SK-N-MC (cell line): Measurements from ENCODE around the gene VWCE.
A peak's percentile ranks its signal among the peaks of the same experiment; 100 is the strongest.
"Not testable (repeated sequence)": the region's sequence is repeated elsewhere in the genome, so short reads cannot be mapped to it uniquely, and the experiment has no call there.

Source experiments
- DNase-seq: peaks from one replicate; pipeline ENCODE4 v3.0.0-alpha.2; 2011; ENCODE audit warnings: low read depth, low spot score
- H3K27ac ChIP-seq: fragments of 200-600 bp; sonication (generic); 2 replicates; pipeline ENCODE4 v1.5.1; 2016; ENCODE audit warnings: mixed run types
- H3K36me3 ChIP-seq: fragments of 200-600 bp; sonication (generic); 2 replicates; pipeline ENCODE4 v1.6.1; 2017; ENCODE audit warnings: antibody characterized with exemption, low read length, mixed read lengths; ENCODE audit not compliant: insufficient read depth
- H3K4me3 ChIP-seq: fragments of 200-600 bp; sonication (generic); 2 replicates; pipeline ENCODE4 v1.5.1; 2016
- H3K9ac ChIP-seq: fragments of 200-600 bp; sonication (generic); 2 replicates; pipeline ENCODE4 v1.8.0; 2017; ENCODE audit warnings: mixed run types, mixed read lengths; ENCODE audit not compliant: insufficient read length
- H3K9me3 ChIP-seq: fragments of 200-600 bp; sonication (generic); 2 replicates; pipeline ENCODE4 v1.6.1; 2017; ENCODE audit warnings: low read depth, mild to moderate bottlenecking, antibody characterized with exemption, low read length, moderate library complexity, mixed read lengths
- EZH2 ChIP-seq: fragments of 200-600 bp; sonication (generic); IDR thresholded peaks from one replicate; pipeline ENCODE4 v1.6.1; 2017; ENCODE audit warnings: antibody characterized with exemption
- FOXP2 ChIP-seq: optimal IDR thresholded peaks from 2 replicates; pipeline ENCODE3; 2011; ENCODE audit warnings: mild to moderate bottlenecking, moderate library complexity; ENCODE audit not compliant: insufficient read depth; ENCODE audit errors: extremely low read length, control extremely low read depth
- POLR2AphosphoS5 ChIP-seq: IDR thresholded peaks from 2 replicates; pipeline ENCODE4 v1.6.1; 2012; ENCODE audit warnings: mild to moderate bottlenecking, low read depth, low read length, borderline replicate concordance

VWCE gene

DNA sequence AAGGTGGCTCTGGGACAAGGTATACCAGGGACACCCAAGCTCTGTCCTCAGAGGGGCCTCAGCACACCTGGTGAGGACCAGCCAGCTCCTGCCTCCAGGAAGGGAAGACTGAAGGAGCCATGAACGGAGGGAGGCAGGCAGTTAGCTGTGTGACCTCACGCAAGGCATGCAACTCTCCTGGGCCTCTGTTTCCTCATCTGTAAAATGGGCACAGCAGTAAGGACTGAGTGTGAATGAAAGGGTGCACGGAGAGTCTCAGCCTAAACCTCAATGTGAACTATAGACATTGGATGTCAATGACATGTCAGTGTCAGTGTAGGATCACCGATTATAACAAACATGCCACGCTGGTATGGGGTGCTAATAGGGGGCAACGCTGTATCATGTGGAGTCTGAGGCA is 35.8 kb downstream of the VWCE start:
- no peak overlapping the region for H3K9ac ChIP-seq
- no peaks in the 10 kb centered on the region for H3K9me3 ChIP-seq
- H3K4me3 ChIP-seq, result no peak overlapping the region
- DNase-seq, result no peak
- no peak for TF ChIP-seq FOXP2
- no peak for TF ChIP-seq EZH2
- TF ChIP-seq POLR2AphosphoS5, result no peak
- no peak overlapping the region for H3K27ac ChIP-seq
- no peaks in the 10 kb centered on the region for H3K36me3 ChIP-seq

DNA sequence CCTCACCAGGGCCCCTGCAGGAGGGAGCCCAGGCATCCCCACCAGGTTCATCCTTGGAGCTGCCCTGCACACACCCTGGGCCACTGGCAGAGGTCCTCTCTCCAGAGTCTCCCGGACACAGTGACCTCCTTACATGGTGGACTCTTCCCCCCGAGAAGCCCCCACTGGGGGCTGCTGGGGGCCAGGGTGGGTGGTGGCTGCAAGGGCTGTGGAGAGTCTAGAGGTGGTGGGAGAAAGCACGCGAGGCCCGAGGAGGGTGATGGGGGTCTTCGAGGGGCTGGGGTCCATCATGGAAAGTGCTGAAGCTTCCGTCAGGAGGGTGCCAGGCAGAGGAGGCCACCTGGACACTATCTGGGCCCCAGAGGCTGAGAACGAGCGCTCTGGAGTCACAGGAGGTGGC is 36.6 kb downstream of the VWCE start:
- Histone ChIP-seq H3K27ac (no peak overlapping the region), H3K9ac (no peak overlapping the region), H3K9me3 (no peaks in the 10 kb centered on the region), H3K36me3 (no peaks in the 10 kb centered on the region), H3K4me3 (no peak overlapping the region)
- no peak for DNase-seq
- TF ChIP-seq POLR2AphosphoS5, result no peak
- no peak for TF ChIP-seq EZH2
- TF ChIP-seq FOXP2, result no peak

DNA sequence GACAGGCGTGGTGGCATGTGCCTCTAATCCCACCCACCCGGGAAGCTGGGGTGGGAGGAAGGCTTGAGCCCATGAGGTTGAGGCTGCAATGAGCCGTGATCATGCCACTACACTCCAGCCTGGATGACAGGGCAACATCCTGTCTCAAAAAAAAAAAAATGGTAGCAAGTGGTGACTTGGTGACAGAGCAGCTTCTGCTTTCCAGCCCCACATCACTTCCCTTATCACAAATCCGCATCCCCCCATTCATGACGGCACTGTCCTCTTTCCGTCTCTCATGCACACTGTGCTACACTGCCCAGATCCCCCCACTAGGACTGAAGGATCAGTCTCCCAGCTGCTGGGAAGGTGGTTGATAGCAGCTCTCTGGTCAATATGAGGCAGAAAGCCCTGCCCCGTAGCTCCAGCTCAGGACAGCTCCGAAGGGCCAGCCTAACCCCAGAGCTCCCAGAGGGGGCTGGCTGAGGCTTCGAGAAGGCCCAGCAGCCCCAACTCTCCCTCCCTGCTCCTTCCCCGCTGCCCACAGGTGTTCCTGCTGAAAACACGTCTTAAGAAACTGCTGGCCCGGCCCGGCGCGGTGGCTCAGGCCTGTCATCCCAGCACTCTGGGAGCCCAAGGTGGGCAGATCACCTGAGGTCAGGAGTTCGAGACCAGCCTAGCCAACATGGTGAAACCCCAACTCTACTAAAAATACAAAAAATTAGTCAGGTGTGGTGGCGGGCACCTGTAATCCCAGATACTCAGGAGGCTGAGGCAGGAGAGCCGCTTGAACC is 38.2 kb downstream of the VWCE start:
- TF ChIP-seq POLR2AphosphoS5 (no peak), EZH2 (no peak), FOXP2 (no peak)
- Histone ChIP-seq H3K4me3 (no peak overlapping the region), H3K27ac (no peak overlapping the region), H3K9me3 (no peaks in the 10 kb centered on the region), H3K9ac (no peak overlapping the region), H3K36me3 (no peaks in the 10 kb centered on the region)
- no peak for DNase-seq

DNA sequence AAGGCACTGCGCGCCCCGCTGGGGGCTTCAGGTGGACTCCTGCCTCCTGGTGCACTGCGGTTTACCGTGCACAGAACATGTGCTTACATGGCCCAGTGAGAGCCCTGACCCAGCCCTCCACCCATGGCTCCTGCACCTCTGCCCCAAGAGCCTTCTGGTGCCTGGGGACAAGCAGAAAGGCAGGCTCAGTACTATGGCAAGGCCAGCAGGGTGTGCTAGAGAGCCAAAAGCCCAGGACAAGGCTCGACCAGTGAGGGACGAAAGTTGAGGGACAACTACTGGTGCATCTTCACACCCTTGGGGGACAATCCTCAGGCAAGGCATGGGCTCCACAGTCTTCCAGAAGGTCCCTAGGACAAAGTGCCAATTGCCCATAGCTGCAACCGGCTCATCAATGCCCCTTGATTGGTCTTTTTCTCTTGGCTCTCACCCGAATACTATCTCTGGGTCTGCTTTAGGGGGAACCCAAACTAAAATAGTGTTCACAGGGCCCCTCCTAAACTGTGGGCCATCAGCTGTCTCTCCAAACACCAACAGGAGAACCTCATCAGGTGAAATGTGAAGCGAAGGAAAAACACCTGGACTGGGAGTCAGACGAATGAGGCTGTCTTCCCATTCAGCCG is 40.6 kb downstream of the VWCE start:
- TF ChIP-seq POLR2AphosphoS5 (no peak), FOXP2 (no peak), EZH2 (no peak)

DNA sequence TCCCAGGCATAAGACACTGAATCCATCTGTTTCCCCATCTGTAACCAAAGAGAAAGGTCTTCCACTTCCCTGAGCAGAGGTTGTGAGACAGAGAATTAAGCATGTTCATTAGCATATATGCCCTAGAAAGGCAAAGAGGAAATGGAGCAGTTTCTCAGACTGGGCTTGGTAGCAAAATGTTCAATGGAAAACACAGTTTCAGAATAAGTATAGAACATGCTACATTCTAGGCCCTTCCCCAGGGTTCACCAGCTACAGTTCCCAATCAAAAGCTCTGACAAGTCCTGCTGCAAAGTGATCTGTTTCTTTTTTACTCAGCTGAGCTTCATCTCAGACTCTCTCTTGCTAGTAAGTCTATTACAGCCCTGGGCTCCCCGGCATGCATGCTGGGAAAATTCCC is 42.8 kb downstream of the VWCE start:
- H3K36me3 ChIP-seq, H3K9ac ChIP-seq, H3K27ac ChIP-seq, H3K4me3 ChIP-seq, DNase-seq, H3K9me3 ChIP-seq: not testable (repeated sequence)

More for the DNA sequence above, 40.6 kb downstream of the VWCE start:
- H3K4me3 ChIP-seq, result no peak overlapping the region
- H3K36me3 ChIP-seq, result no peaks in the 10 kb centered on the region
- no peak overlapping the region for H3K9ac ChIP-seq
- peak; percentile 3 for DNase-seq
- no peak overlapping the region for H3K27ac ChIP-seq
- H3K9me3 ChIP-seq, result no peaks in the 10 kb centered on the region

DNA sequence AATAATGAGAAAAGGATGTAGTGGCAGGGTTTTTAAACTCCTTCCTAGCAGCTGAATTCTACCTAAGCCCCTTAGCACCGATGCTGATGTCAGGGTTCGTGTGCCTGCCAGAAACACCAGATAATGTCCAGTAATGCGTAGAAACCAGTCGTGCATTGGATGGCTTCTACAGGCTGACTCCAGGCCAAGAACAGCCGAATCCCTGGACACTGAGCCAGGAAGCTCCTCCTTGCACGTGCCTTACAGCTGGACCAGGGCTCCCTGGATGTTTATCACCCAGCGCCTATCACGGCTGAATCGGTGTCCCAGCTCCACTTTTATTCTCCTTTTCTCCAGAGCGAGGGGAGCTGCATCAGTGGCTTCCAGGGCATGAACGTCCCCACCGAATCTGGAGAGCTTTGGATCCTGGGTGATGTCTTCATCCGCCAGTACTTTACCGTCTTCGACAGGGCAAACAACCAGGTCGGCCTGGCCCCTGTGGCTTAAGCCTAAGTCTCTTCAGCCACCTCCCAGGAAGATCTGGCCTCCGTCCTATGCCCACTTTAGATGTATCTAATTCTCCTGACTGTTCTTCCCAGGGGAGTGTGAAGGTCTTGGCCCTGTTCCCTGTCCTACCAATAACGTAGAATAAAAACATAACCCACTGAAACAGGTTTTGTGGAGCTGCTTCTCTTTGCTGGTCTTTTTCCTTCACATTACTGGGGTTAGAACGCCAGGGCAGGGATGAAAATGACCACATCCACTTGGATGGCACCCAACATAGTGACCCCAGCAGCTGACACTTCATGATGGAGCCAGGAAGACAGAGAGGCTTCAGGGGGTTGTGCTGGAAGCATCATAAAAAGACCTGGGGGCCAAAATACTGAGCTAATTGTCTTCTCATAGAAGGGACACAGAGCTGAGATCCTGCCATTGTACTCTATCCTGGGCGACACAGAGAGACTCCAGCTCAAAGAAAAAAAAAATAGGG is 44.0 kb downstream of the VWCE start:
- H3K9me3 ChIP-seq, H3K36me3 ChIP-seq, H3K27ac ChIP-seq, H3K4me3 ChIP-seq, H3K9ac ChIP-seq, DNase-seq: not testable (repeated sequence)

DNA sequence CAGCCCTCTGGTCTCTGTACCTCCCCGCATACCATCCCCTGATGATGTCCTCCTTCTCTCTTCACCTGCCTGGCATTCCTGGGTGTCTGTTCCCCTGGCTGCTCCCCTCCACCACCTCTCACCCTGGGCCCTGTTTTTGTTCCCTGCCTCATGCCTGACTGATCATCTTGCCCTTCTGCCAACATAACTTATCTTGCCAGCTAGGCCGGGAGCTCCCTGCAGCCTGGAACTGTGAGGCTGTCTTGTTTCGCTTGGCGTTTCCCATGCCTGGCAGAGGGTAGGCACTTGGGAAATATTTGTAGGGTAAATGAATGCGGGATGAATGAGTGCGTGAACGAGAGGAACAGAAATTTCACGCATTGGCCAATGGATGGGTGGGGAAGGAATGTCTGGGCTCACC is 45.9 kb downstream of the VWCE start:
- H3K9ac ChIP-seq, H3K9me3 ChIP-seq, H3K4me3 ChIP-seq, DNase-seq, H3K36me3 ChIP-seq, H3K27ac ChIP-seq: not testable (repeated sequence)

DNA sequence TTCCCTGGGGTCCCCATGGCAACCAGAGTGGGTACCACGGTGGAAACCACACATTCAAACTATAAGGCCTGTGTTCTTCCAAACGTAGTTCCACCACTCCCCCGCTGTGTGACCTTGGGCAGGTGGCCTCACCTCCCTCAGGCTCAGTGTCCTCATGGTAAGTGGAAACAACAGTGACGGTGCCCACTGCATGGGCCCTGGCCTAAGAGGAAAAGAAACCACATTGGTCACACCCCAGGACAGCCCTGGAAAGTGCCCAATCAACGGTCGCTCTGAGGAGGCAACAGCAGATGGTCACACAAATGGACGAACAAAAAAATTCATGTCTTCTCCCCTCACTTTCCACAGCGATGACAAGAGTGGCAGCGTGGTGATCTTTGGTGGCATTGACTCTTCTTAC is 47.0 kb downstream of the VWCE start:
- H3K27ac ChIP-seq, H3K36me3 ChIP-seq, H3K4me3 ChIP-seq, H3K9ac ChIP-seq, DNase-seq, H3K9me3 ChIP-seq: not testable (repeated sequence)

DNA sequence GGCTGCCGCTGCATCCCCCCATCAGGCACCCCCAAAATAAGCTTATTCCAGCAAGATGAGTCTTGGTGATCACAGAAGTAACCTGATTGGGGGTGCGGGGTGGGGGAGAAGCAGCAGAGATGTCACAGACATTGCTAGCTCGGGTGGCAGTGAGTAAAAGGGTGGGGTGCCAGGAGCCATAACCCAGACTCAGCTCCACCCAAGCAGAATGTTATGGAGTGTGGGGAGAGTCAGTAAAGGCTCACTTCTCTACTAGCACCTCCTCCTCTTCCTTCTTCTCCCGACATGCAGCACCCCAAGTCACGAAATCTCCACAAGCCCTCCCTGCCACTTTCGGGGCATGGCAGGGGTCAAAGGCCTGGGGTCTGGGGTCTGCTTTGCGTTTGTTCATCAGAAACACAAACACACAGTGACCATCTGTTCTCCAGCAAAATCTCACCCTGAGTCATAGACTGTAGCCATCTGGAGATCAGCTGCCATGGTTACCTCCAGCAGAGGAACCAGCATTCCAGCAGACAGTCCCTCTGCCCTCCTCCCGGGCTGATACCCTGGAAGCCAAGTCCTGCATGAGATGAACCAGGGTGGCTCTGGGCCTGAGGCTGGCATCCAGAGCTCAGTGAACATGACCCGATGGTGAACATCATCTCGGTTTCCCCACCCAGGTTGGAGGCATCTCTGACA is 49.7 kb downstream of the VWCE start:
- H3K27ac ChIP-seq, result not testable (repeated sequence)

DNA sequence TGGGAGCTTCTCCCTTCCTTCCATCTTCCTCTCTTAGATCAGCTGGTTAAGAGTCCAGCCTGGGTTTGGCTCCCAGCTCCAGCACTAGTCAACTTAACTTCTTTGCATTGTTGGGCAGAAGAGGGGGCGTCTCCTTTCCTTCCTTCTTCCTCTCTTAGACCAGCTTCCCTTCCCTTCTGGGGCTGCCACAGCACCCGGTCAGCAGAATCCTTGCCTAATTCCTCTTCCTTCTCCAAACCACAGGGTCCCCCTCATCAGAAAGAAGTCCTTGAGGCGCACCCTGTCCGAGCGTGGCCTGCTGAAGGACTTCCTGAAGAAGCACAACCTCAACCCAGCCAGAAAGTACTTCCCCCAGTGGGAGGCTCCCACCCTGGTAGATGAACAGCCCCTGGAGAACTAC is 53.6 kb downstream of the VWCE start:
- H3K36me3 ChIP-seq, DNase-seq, H3K9me3 ChIP-seq, H3K27ac ChIP-seq, H3K9ac ChIP-seq, H3K4me3 ChIP-seq: not testable (repeated sequence)

More for the DNA sequence above, 49.7 kb downstream of the VWCE start:
- not testable (repeated sequence) for H3K9ac ChIP-seq, H3K4me3 ChIP-seq, DNase-seq, H3K9me3 ChIP-seq, H3K36me3 ChIP-seq

DNA sequence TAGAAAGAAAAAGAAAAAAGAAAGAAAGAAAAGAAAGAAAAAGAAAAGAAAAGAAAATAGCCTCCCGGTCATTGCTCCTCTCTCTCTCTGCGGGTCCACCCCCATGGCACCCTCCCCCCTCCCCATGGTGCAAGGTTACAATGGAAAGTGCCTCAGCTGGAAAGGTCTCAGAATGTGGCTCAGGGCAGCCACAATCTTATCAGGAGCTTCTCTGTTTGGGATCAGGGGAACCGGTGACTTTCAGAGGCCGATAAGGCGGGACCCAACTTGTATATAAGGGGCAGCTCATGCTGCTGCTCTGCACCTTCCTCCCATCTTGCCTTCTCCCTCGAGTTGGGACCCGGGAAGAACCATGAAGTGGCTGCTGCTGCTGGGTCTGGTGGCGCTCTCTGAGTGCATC is 54.2 kb downstream of the VWCE start, which contains the start of gene PGA5:
Gene PGA5 (plus strand): TSS at position 301 of the 400 bp plus-strand sequence. CDS start 52 bp downstream, at position 353.
- not testable (repeated sequence) for H3K9ac ChIP-seq, H3K36me3 ChIP-seq, H3K27ac ChIP-seq, DNase-seq, H3K4me3 ChIP-seq, H3K9me3 ChIP-seq

DNA sequence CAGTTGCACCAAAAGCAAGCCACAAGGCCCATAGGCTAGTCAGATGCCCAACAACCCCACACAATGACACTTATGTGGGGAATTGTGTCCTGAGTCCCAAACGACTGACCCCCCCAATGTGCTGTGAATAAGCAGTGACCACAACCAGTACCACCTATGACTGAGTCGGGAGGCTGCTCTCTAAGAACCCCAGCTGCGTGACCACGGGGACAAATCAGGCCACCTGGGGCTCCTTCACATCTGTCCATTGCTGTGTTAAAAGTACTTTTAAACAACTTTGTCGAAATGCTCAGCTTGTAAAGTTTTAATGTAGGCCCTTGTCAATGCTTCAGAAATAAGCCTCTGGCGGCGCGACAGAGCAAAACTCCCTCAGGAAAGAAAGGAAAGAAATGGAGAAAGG is 54.8 kb downstream of the VWCE start:
- not testable (repeated sequence) for H3K4me3 ChIP-seq, H3K9me3 ChIP-seq, H3K36me3 ChIP-seq, H3K27ac ChIP-seq, H3K9ac ChIP-seq, DNase-seq
